GM10266 (cell line): ENCODE measurements around the gene CLDN7.

Experiments used
- DNase-seq: peaks from one replicate; pipeline ENCODE4 v3.0.0; 2012; ENCODE audit errors: extremely low spot score
- CTCF ChIP-seq: IDR thresholded peaks from 2 replicates; pipeline ENCODE4 v1.5.1; 2012; ENCODE audit warnings: mild to moderate bottlenecking, low read depth; ENCODE audit not compliant: control insufficient read depth, insufficient read depth; ENCODE audit errors: missing control alignments

The CLDN7 gene

DNA sequence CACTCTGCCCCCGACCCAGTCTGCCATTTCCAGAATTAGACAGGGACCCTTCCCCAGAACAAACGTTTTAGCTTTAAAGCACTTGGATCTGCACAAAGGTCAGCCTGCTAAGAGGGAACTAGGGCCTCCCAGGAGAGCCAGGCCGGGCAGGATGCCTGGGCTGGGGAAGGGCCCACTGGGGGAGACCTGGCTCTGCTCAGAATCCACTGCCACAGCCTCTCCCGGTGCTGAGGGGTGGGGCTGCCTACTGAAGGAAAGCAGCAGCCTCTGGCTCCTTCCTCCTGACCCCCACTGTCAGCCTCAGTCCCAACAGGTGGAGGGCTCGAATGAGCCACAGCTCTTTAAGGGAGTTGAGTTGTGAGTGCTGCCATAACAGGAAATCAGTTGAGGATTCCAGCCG, 30.5 kb upstream of the CLDN7 start:
- TF ChIP-seq CTCF, result no peak
- peak; percentile 30 for DNase-seq

GRCh38 chr17:7292194-7292593, 29.9 kb upstream of the CLDN7 start:
- no peak for TF ChIP-seq CTCF
- peak; percentile 19 for DNase-seq

DNA sequence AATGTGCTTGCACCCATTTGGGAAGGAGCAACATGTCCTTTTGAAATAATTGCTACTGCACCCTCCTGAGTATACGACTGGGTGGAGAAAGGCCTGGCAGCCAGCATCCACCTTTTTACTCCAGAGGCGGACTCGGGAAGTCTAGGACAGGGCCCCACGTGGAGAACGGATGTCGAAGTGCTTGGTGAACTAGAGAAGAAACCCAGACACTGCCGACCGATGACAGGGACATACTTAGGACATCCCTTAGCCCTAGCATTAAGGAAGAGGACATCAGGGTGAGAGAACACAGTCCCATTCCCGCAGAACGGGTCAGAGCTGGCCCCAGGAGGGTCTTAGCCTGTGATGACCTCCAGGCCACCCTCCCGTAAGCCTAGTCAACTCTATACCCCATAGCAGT, 28.4 kb upstream of the CLDN7 start:
- DNase-seq, result no peak
- TF ChIP-seq CTCF, result no peak

- no peak for DNase-seq
- TF ChIP-seq CTCF, result no peak
Measured at GRCh38 chr17:7290166-7290565, 27.9 kb upstream of the CLDN7 start.

- TF ChIP-seq CTCF, result no peak
Measured at GRCh38 chr17:7289256-7290032, 27.2 kb upstream of the CLDN7 start.

GRCh38 chr17:7285679-7286078, 23.4 kb upstream of the CLDN7 start:
- TF ChIP-seq CTCF, result no peak
- DNase-seq, result no peak

More at GRCh38 chr17:7289256-7290032, 27.2 kb upstream of the CLDN7 start:
- DNase-seq, result peak; percentile 14

GRCh38 chr17:7284911-7285310, 22.6 kb upstream of the CLDN7 start:
- no peak for DNase-seq
- TF ChIP-seq CTCF, result no peak
